CD4-positive, alpha-beta T cell treated with Interleukin-4 for 1 hour (primary cell): ENCODE data around the gene SYT7.

Experiments
- DNase-seq, 2 donors: peaks; one replicate each; pipeline ENCODE4 v3.0.0-alpha.2; 2020 to 2022

SYT7 gene

GRCh38 chr11:61552108-61552635 lies 28.7 kb downstream of the SYT7 start:
- no peak for DNase-seq

- DNase-seq: no peak
Observed at GRCh38 chr11:61551634-61552033, 29.2 kb downstream of the SYT7 start.

GRCh38 chr11:61550665-61551227 lies 30.1 kb downstream of the SYT7 start:
- no peak for DNase-seq

- DNase-seq: no peak
Observed at GRCh38 chr11:61549662-61550568, 31.0 kb downstream of the SYT7 start.

GRCh38 chr11:61549177-61549576 lies 31.7 kb downstream of the SYT7 start:
- no peak for DNase-seq

GRCh38 chr11:61547246-61547645 lies 33.6 kb downstream of the SYT7 start:
- no peak for DNase-seq

- no peak for DNase-seq
Observed at GRCh38 chr11:61546663-61547062, 34.2 kb downstream of the SYT7 start.

GRCh38 chr11:61545921-61546320 lies 35.0 kb downstream of the SYT7 start:
- no peak for DNase-seq

- DNase-seq: no peak
Observed at GRCh38 chr11:61545341-61545740, 35.5 kb downstream of the SYT7 start.

GRCh38 chr11:61544466-61544865 lies 36.4 kb downstream of the SYT7 start:
- no peak for DNase-seq

GRCh38 chr11:61543606-61544306 lies 37.1 kb downstream of the SYT7 start:
- DNase-seq: no peak

- no peak for DNase-seq
Observed at GRCh38 chr11:61542705-61543104, 38.2 kb downstream of the SYT7 start.

GRCh38 chr11:61542024-61542461 lies 38.8 kb downstream of the SYT7 start:
- DNase-seq: no peak

GRCh38 chr11:61541598-61541997 lies 39.3 kb downstream of the SYT7 start:
- no peak for DNase-seq

GRCh38 chr11:61540528-61540927 lies 40.3 kb downstream of the SYT7 start:
- DNase-seq: no peak

- DNase-seq: no peak
Observed at GRCh38 chr11:61539831-61540357, 41.0 kb downstream of the SYT7 start.

GRCh38 chr11:61539006-61539405 lies 41.9 kb downstream of the SYT7 start:
- no peak for DNase-seq

- no peak for DNase-seq
Observed at GRCh38 chr11:61538636-61538961, 42.3 kb downstream of the SYT7 start.

- DNase-seq: no peak
Observed at GRCh38 chr11:61537326-61537725, 43.5 kb downstream of the SYT7 start.

GRCh38 chr11:61536676-61537270 lies 44.1 kb downstream of the SYT7 start:
- DNase-seq: no peak

- DNase-seq: no peak
Observed at GRCh38 chr11:61535998-61536675, 44.7 kb downstream of the SYT7 start.
